ENCODE data around the gene XRRA1. TPM values are rescaled to one million over a fixed set of nuclear protein-coding genes. Genes with fewer than 3 reads are reported as not detected.

Gene XRRA1
- total RNA-seq, 1 experiment from 2014 or later, result 7.3 TPM

- peaks cover 6% of the 10 kb centered on the region for H3K36me3 ChIP-seq (ENCODE audit: insufficient read depth, low read length, poor library complexity, severe bottlenecking)
- H3K4me3 ChIP-seq (ENCODE audit: low read depth, low read length, poor library complexity, severe bottlenecking), result no peak overlapping the region
- intact Hi-C loops (cut with micrococcal nuclease; ENCODE audit: unreplicated experiment), result no loop called here
- H3K9me3 ChIP-seq (ENCODE audit: low read depth, low read length, poor library complexity, severe bottlenecking), result no peaks in the 10 kb centered on the region
- no peak for TF ChIP-seq EZH2 (IDR thresholded peaks at IDR 0.05; ENCODE audit: borderline replicate concordance, low read depth, low read length, poor library complexity, severe bottlenecking)
- TF ChIP-seq CTCF (conservative IDR thresholded peaks at IDR 0.05; ENCODE audit: low read depth, low read length), result no peak
- BruUV-seq (replicated peaks), result no TSS peak
- ChIA-PET POLR2A (ENCODE audit: low non-redundant PET) (no interaction called here), CTCF (no interaction called here)
- no peak overlapping the region for H3K27ac ChIP-seq (ENCODE audit: low read depth, low read length, poor library complexity, severe bottlenecking)
- no peak for DNase-seq (ENCODE audit: low spot score)
- H3K27me3 ChIP-seq (replicated peaks; ENCODE audit: insufficient read depth, low read depth, low read length, poor library complexity), result no peaks in the 10 kb centered on the region
- H3K4me1 ChIP-seq (ENCODE audit: insufficient read depth, low read length, poor library complexity, severe bottlenecking), result no peaks in the 10 kb centered on the region
These were observed 35.2 kb upstream of the XRRA1 start for GRCh38 chr11:74984070-74984469.

- Histone ChIP-seq H3K9me3 (ENCODE audit: low read depth, low read length, poor library complexity, severe bottlenecking) (no peaks in the 10 kb centered on the region), H3K4me3 (ENCODE audit: low read depth, low read length, poor library complexity, severe bottlenecking) (no peak overlapping the region), H3K4me1 (ENCODE audit: insufficient read depth, low read length, poor library complexity, severe bottlenecking) (no peaks in the 10 kb centered on the region), H3K27me3 (replicated peaks; ENCODE audit: insufficient read depth, low read depth, low read length, poor library complexity) (no peaks in the 10 kb centered on the region), H3K27ac (ENCODE audit: low read depth, low read length, poor library complexity, severe bottlenecking) (no peak overlapping the region), H3K36me3 (ENCODE audit: insufficient read depth, low read length, poor library complexity, severe bottlenecking) (peaks cover 22% of the 10 kb centered on the region)
- TF ChIP-seq CTCF (conservative IDR thresholded peaks at IDR 0.05; ENCODE audit: low read depth, low read length) (no peak), EZH2 (IDR thresholded peaks at IDR 0.05; ENCODE audit: borderline replicate concordance, low read depth, low read length, poor library complexity, severe bottlenecking) (no peak)
- POLR2A ChIA-PET (ENCODE audit: low non-redundant PET), result no interaction called here
- BruUV-seq (replicated peaks), result no TSS peak
- CTCF ChIA-PET, result no interaction called here
- intact Hi-C loops (cut with micrococcal nuclease; ENCODE audit: unreplicated experiment), result no loop called here
- no peak for DNase-seq (ENCODE audit: low spot score)
These were observed 33.0 kb upstream of the XRRA1 start for GRCh38 chr11:74981888-74982287.

GRCh38 chr11:74980634-74981033 is 31.7 kb upstream of the XRRA1 start:
- BruUV-seq (replicated peaks), result no TSS peak
- Histone ChIP-seq H3K27me3 (replicated peaks; ENCODE audit: insufficient read depth, low read depth, low read length, poor library complexity) (no peaks in the 10 kb centered on the region), H3K9me3 (ENCODE audit: low read depth, low read length, poor library complexity, severe bottlenecking) (no peaks in the 10 kb centered on the region), H3K27ac (ENCODE audit: low read depth, low read length, poor library complexity, severe bottlenecking) (no peak overlapping the region), H3K36me3 (ENCODE audit: insufficient read depth, low read length, poor library complexity, severe bottlenecking) (peaks cover 31% of the 10 kb centered on the region), H3K4me1 (ENCODE audit: insufficient read depth, low read length, poor library complexity, severe bottlenecking) (no peaks in the 10 kb centered on the region), H3K4me3 (ENCODE audit: low read depth, low read length, poor library complexity, severe bottlenecking) (no peak overlapping the region)
- TF ChIP-seq CTCF (conservative IDR thresholded peaks at IDR 0.05; ENCODE audit: low read depth, low read length), result no peak
- TF ChIP-seq EZH2 (IDR thresholded peaks at IDR 0.05; ENCODE audit: borderline replicate concordance, low read depth, low read length, poor library complexity, severe bottlenecking), result no peak
- DNase-seq (ENCODE audit: low spot score), result no peak
- CTCF ChIA-PET, result no interaction called here
- POLR2A ChIA-PET (ENCODE audit: low non-redundant PET), result no interaction called here
- intact Hi-C loops (cut with micrococcal nuclease; ENCODE audit: unreplicated experiment), result no loop called here
